Measurements from ENCODE around the gene CD44.

CD44 gene

GRCh38 chr11:35097814-35098455 lies 41.0 kb upstream of the CD44 start:
- DNase-seq (ENCODE audit: low spot score), result no peak
- no peak for TF ChIP-seq CTCF (IDR thresholded peaks at IDR 0.05; ENCODE audit: poor library complexity, severe bottlenecking)
- Histone ChIP-seq H3K27me3 (ENCODE audit: insufficient read depth, poor library complexity, severe bottlenecking) (no peaks in the 10 kb centered on the region), H3K27ac (ENCODE audit: poor library complexity, severe bottlenecking) (no peak overlapping the region), H3K36me3 (ENCODE audit: low read depth) (no peaks in the 10 kb centered on the region), H3K4me3 (ENCODE audit: severe bottlenecking) (no peak overlapping the region), H3K4me1 (ENCODE audit: insufficient read depth, poor library complexity, severe bottlenecking) (peaks cover 7% of the 10 kb centered on the region), H3K9me3 (ENCODE audit: severe bottlenecking) (no peaks in the 10 kb centered on the region)
- ATAC-seq (ENCODE audit: low read depth), result no peak

DNA sequence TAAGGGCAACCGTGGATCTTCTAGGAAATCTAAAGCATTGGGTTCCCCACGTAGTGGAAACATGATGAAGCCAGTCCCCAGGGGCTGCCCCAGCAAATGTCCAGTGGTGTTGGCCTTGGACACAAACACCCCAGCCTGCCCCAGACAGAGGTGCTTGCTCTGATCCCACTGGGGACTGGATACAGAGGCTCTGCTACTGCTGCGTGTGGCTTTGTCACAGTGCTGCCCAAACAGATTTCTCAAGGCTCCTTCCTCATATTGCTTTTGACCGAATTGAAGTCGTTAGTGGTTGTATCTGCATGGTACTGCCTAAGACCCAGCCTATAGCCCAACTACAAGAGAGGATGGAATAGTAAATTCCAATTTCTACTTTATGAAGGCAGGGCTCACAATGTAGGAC lies 40.1 kb upstream of the CD44 start:
- no peak overlapping the region for H3K4me3 ChIP-seq (ENCODE audit: severe bottlenecking)
- H3K27me3 ChIP-seq (ENCODE audit: insufficient read depth, poor library complexity, severe bottlenecking), result no peaks in the 10 kb centered on the region
- H3K4me1 ChIP-seq (ENCODE audit: insufficient read depth, poor library complexity, severe bottlenecking), result peaks cover 7% of the 10 kb centered on the region
- H3K36me3 ChIP-seq (ENCODE audit: low read depth), result no peaks in the 10 kb centered on the region
- H3K27ac ChIP-seq (ENCODE audit: poor library complexity, severe bottlenecking), result no peak overlapping the region
- H3K9me3 ChIP-seq (ENCODE audit: severe bottlenecking), result no peaks in the 10 kb centered on the region
- DNase-seq (ENCODE audit: low spot score) (no peak), ATAC-seq (ENCODE audit: low read depth) (no peak)
- TF ChIP-seq CTCF (IDR thresholded peaks at IDR 0.05; ENCODE audit: poor library complexity, severe bottlenecking), result no peak

GRCh38 chr11:35099278-35100012 lies 39.5 kb upstream of the CD44 start:
- no peaks in the 10 kb centered on the region for H3K9me3 ChIP-seq (ENCODE audit: severe bottlenecking)
- H3K36me3 ChIP-seq (ENCODE audit: low read depth), result no peaks in the 10 kb centered on the region
- no peaks in the 10 kb centered on the region for H3K27me3 ChIP-seq (ENCODE audit: insufficient read depth, poor library complexity, severe bottlenecking)
- no peak overlapping the region for H3K27ac ChIP-seq (ENCODE audit: poor library complexity, severe bottlenecking)
- ATAC-seq (ENCODE audit: low read depth) (peak; percentile 86), DNase-seq (ENCODE audit: low spot score) (no peak)
- peaks cover 7% of the 10 kb centered on the region for H3K4me1 ChIP-seq (ENCODE audit: insufficient read depth, poor library complexity, severe bottlenecking)
- no peak overlapping the region for H3K4me3 ChIP-seq (ENCODE audit: severe bottlenecking)
- no peak for TF ChIP-seq CTCF (IDR thresholded peaks at IDR 0.05; ENCODE audit: poor library complexity, severe bottlenecking)

DNA sequence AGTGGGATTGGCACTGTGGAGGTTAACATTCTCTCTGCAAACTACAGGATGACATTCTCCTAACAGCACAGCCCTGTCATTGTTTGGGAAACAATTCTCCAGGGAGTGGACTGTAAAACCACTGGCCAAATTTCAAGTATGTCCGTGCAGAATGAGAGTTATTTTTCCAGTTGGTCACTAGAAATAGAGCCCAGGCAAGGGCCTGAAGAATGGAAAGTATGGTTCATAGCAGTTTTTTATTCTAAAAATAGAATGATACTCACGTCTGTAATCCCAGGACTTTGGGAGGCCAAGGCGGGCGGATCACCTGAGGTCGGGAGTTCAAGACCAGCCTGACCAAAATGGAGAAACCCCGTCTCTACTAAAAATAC lies 39.0 kb upstream of the CD44 start:
- no peaks in the 10 kb centered on the region for H3K9me3 ChIP-seq (ENCODE audit: severe bottlenecking)
- H3K4me3 ChIP-seq (ENCODE audit: severe bottlenecking), result no peak overlapping the region
- ATAC-seq (ENCODE audit: low read depth), result no peak
- no peak for TF ChIP-seq CTCF (IDR thresholded peaks at IDR 0.05; ENCODE audit: poor library complexity, severe bottlenecking)
- no peaks in the 10 kb centered on the region for H3K27me3 ChIP-seq (ENCODE audit: insufficient read depth, poor library complexity, severe bottlenecking)
- no peak for DNase-seq (ENCODE audit: low spot score)
- no peak overlapping the region for H3K27ac ChIP-seq (ENCODE audit: poor library complexity, severe bottlenecking)
- H3K4me1 ChIP-seq (ENCODE audit: insufficient read depth, poor library complexity, severe bottlenecking), result peaks cover 7% of the 10 kb centered on the region
- H3K36me3 ChIP-seq (ENCODE audit: low read depth), result no peaks in the 10 kb centered on the region

GRCh38 chr11:35101223-35101622 lies 37.7 kb upstream of the CD44 start:
- no peak for ATAC-seq (ENCODE audit: low read depth)

More at GRCh38 chr11:35101223-35101622, 37.7 kb upstream of the CD44 start:
- Histone ChIP-seq H3K36me3 (ENCODE audit: low read depth) (no peaks in the 10 kb centered on the region), H3K9me3 (ENCODE audit: severe bottlenecking) (no peaks in the 10 kb centered on the region), H3K4me1 (ENCODE audit: insufficient read depth, poor library complexity, severe bottlenecking) (peaks cover 7% of the 10 kb centered on the region), H3K27ac (ENCODE audit: poor library complexity, severe bottlenecking) (no peak overlapping the region), H3K27me3 (ENCODE audit: insufficient read depth, poor library complexity, severe bottlenecking) (no peaks in the 10 kb centered on the region), H3K4me3 (ENCODE audit: severe bottlenecking) (no peak overlapping the region)
- no peak for TF ChIP-seq CTCF (IDR thresholded peaks at IDR 0.05; ENCODE audit: poor library complexity, severe bottlenecking)
- no peak for DNase-seq (ENCODE audit: low spot score)

Measured in RWPE2 (cell line).